ENCODE data around the gene ELL2.
A peak's percentile ranks its signal among the peaks of the same experiment; 100 is the strongest.

ELL2 gene

GRCh38 chr5:95958310-95959014, 3.2 kb downstream of the ELL2 start:
- DNase-seq (ENCODE audit: low read depth), result no peak
- H3K4me3 ChIP-seq (ENCODE audit: low read depth, low read length), result peak overlapping the region; percentile 94

GRCh38 chr5:95957561-95958203, 4.0 kb downstream of the ELL2 start:
- H3K4me3 ChIP-seq (ENCODE audit: low read depth, low read length), result peak overlapping the region; percentile 94
- no peak for DNase-seq (ENCODE audit: low read depth)

- DNase-seq (ENCODE audit: low read depth), result no peak
These were observed 4.8 kb downstream of the ELL2 start for GRCh38 chr5:95956900-95957293.

DNA sequence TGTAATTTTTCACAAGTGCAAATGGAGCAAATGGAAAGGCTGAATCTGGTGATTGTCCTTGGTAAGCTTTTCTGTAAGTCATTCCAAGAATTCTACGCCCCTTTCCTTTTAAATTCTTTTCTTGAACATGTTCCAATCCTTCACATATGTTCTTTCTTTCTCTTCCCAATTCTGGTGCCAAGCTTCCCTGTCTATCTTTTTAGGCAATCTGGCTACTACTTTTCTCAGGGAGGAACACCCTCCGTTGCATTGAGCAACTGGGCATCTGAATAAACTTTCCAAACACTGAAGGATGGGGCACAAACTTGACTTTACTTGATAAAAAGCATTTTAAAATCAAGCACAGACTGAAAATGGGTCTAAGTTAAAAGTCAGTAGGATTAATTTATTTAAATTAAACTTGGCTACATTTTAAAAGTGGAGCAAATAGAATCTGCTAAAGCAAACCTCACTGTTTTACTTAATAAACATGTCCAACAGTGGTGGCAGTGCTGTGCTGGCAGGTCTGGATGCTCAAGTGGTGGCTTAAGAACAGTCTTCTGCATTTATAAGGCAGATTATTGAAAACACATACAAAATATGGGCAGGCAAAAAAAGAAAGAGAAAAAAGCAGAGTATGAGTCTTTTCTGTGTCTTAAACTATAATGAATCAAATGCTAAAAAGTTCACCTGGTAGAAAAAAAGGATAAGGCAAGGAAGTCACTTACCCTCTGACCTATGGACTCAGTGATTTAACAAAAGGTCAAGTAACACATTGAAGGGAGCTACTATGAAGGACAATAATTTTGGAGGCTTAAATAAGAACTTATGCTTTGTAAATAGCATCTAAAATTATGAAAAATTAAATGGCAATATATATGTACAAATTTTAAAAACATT, 5.4 kb downstream of the ELL2 start:
- no peak for DNase-seq (ENCODE audit: low read depth)
- H3K4me3 ChIP-seq (ENCODE audit: low read depth, low read length), result no peak overlapping the region

More at GRCh38 chr5:95956900-95957293, 4.8 kb downstream of the ELL2 start:
- no peak overlapping the region for H3K4me3 ChIP-seq (ENCODE audit: low read depth, low read length)

GRCh38 chr5:95954716-95955115, 6.9 kb downstream of the ELL2 start:
- no peak overlapping the region for H3K4me3 ChIP-seq (ENCODE audit: low read depth, low read length)
- no peak for DNase-seq (ENCODE audit: low read depth)

- H3K4me3 ChIP-seq (ENCODE audit: low read depth, low read length), result no peak overlapping the region
- no peak for DNase-seq (ENCODE audit: low read depth)
These were observed 8.5 kb downstream of the ELL2 start for GRCh38 chr5:95953021-95953702.

GRCh38 chr5:95951916-95952315, 9.7 kb downstream of the ELL2 start:
- no peak overlapping the region for H3K4me3 ChIP-seq (ENCODE audit: low read depth, low read length)
- no peak for DNase-seq (ENCODE audit: low read depth)

- DNase-seq (ENCODE audit: low read depth), result no peak
These were observed 11.8 kb downstream of the ELL2 start for GRCh38 chr5:95949810-95950209.

GRCh38 chr5:95948631-95949030, 13.0 kb downstream of the ELL2 start:
- H3K4me3 ChIP-seq (ENCODE audit: low read depth, low read length), result no peak overlapping the region
- no peak for DNase-seq (ENCODE audit: low read depth)

More at GRCh38 chr5:95949810-95950209, 11.8 kb downstream of the ELL2 start:
- no peak overlapping the region for H3K4me3 ChIP-seq (ENCODE audit: low read depth, low read length)

GRCh38 chr5:95946451-95946850, 15.2 kb downstream of the ELL2 start:
- no peak overlapping the region for H3K4me3 ChIP-seq (ENCODE audit: low read depth, low read length)
- DNase-seq (ENCODE audit: low read depth), result no peak

DNA sequence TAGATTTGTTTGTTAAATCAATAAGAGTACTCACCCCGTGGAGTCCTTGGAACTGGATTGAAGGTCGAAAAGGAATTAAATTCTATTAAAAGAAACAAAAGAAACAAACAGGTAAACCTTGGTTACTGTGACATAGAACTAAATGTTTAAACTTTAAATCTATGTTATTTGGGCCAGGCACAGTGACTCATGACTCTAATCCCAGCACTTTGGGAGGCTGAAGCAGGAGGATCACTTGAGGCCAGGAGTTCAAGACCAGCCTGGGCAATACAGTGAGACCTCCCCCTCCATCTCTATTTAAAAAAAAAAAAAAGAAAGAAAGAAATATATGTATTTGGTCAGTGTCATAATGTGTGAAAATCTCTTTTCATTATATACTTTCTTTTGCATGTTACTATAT, 18.7 kb downstream of the ELL2 start:
- no peak for DNase-seq (ENCODE audit: low read depth)
- H3K4me3 ChIP-seq (ENCODE audit: low read depth, low read length), result no peak overlapping the region

GRCh38 chr5:95942414-95942813, 19.2 kb downstream of the ELL2 start:
- H3K4me3 ChIP-seq (ENCODE audit: low read depth, low read length), result no peak overlapping the region
- DNase-seq (ENCODE audit: low read depth), result no peak

DNA sequence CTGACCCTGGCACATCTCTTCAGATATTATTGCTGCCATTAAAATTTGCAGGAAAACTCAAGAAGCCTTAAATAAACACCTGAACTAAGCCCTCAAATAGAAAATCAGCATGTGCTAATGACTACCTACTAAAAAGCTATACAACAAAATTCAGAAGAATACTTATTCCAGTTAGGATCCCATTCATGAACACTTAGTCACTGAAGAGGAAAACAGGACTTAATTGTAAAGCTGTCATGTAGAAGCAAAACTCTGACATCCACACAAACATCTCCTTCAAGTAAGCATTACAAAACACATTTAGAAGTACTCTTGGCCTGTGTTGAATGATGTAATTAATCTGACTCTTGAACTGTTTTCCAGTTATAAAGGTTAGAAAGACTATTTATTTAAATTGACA, 19.9 kb downstream of the ELL2 start:
- no peak overlapping the region for H3K4me3 ChIP-seq (ENCODE audit: low read depth, low read length)
- no peak for DNase-seq (ENCODE audit: low read depth)

GRCh38 chr5:95940758-95941682, 20.6 kb downstream of the ELL2 start:
- DNase-seq (ENCODE audit: low read depth), result no peak
- H3K4me3 ChIP-seq (ENCODE audit: low read depth, low read length), result no peak overlapping the region

- DNase-seq (ENCODE audit: low read depth), result no peak
- no peak overlapping the region for H3K4me3 ChIP-seq (ENCODE audit: low read depth, low read length)
These were observed 22.2 kb downstream of the ELL2 start for GRCh38 chr5:95939465-95939864.

DNA sequence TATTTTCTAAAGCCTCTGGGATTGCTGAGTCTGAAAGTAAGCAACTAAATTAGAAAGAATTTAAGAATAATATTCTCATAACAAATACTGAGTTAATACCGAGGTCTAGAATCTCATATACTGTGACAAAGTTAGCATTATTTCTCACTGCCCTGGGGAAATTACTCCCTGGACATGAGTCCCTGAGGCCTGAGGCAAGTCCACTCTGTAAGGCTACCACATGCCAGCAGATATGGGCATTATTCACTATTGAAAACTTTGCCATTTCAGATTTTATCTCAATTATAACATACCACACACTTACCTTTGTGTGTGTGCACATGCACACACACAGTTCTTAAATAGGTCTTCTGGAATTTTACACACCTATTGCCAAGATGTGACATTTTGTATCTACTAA, 22.9 kb downstream of the ELL2 start:
- no peak overlapping the region for H3K4me3 ChIP-seq (ENCODE audit: low read depth, low read length)
- DNase-seq (ENCODE audit: low read depth), result no peak

DNA sequence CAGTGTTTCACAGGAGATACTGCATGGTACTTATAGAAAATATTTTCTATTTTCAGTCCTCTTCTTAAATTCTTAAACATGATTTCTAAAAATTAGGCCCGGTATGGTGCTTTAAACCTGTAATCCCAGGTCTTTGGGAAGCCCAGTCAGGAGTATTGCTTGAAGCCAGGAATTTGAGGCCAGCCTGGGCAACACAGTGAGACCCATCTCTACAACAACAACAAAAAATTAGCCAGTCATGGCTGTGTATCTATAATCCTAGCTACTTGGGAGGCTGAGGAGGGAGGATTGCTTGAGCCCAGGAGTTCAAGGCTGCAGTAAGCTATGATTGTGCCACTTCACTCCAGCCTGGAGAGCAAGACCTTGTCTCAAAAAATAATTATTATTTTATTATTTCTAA, 23.3 kb downstream of the ELL2 start:
- DNase-seq (ENCODE audit: low read depth), result no peak
- H3K4me3 ChIP-seq (ENCODE audit: low read depth, low read length), result no peak overlapping the region

- no peak for DNase-seq (ENCODE audit: low read depth)
- no peak overlapping the region for H3K4me3 ChIP-seq (ENCODE audit: low read depth, low read length)
These were observed 24.0 kb downstream of the ELL2 start for GRCh38 chr5:95937607-95938152.

Data from skeletal muscle cell (primary cell).